ENCODE measurements around the gene KCNH5. TPM values are rescaled to one million over a fixed set of nuclear protein-coding genes. Genes with fewer than 3 reads are reported as not detected.

Gene KCNH5
- total and polyA plus RNA-seq, 2 of the 13 experiments (the other 11 are each of a cell fraction or from before 2014, with no cell fraction given): not detected

DNA sequence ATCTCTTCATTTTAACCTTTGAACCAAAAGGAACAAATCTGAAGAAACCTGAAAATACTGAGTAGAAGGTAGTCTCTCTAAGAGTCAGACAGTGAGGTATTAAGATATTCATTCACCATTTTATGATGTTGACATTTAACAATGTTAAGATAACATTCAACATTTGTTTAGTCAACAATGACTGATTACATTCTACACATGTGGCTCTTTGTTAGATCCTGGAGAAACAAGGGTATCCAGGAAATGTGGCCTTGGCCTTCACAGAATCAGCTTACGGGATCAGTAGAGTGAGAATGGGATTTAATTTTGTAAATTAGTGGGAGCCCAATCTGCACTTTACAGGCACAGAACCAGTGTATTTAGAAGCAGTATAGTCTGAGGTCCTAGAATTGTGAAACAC is 355.5 kb downstream of the KCNH5 start (continued):
- peak; percentile 65; the same call in 1 of the 2 replicates for TF ChIP-seq ARID3A (IDR thresholded peaks at IDR 0.05; ENCODE audit: low read depth, low read length)

- 83% methylated on average over 2 of the region's 2 CpGs for WGBS (ENCODE audit: low lambda C conversion rate)
- intact Hi-C loops (cut with micrococcal nuclease; ENCODE audit: unreplicated experiment): no loop called here
- ATAC-seq: no peak
- TF ChIP-seq, protein P1, sequence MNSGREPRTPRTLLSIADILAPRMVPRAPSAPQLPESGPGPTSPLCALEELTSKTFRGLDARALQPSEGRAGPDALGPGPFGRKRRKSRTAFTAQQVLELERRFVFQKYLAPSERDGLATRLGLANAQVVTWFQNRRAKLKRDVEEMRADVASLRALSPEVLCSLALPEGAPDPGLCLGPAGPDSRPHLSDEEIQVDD (CRISPR knock-in tag; IDR thresholded peaks at IDR 0.05; ENCODE audit: borderline replicate concordance): no peak
- no peak for TF ChIP-seq JUN (CRISPR knock-in tag; IDR thresholded peaks at IDR 0.05)
- no peak for TF ChIP-seq TRAFD1 (CRISPR knock-in tag; IDR thresholded peaks at IDR 0.05; ENCODE audit: borderline replicate concordance)
- TF ChIP-seq FLYWCH1 (CRISPR knock-in tag; IDR thresholded peaks at IDR 0.05): no peak
- no peak for TF ChIP-seq BCL6 (CRISPR knock-in tag; IDR thresholded peaks at IDR 0.05)
- TF ChIP-seq, protein P2, sequence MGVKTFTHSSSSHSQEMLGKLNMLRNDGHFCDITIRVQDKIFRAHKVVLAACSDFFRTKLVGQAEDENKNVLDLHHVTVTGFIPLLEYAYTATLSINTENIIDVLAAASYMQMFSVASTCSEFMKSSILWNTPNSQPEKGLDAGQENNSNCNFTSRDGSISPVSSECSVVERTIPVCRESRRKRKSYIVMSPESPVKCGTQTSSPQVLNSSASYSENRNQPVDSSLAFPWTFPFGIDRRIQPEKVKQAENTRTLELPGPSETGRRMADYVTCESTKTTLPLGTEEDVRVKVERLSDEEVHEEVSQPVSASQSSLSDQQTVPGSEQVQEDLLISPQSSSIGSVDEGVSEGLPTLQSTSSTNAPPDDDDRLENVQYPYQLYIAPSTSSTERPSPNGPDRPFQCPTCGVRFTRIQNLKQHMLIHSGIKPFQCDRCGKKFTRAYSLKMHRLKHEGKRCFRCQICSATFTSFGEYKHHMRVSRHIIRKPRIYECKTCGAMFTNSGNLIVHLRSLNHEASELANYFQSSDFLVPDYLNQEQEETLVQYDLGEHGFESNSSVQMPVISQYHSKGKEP (CRISPR knock-in tag; IDR thresholded peaks at IDR 0.05): no peak
- no peak for TF ChIP-seq RBM22 (optimal IDR thresholded peaks at IDR 0.05; ENCODE audit: low read length)
- TF ChIP-seq ZNF749 (CRISPR knock-in tag; IDR thresholded peaks at IDR 0.05; ENCODE audit: borderline replicate concordance): no peak
- no peak for TF ChIP-seq ZZZ3 (CRISPR knock-in tag; IDR thresholded peaks at IDR 0.05; ENCODE audit: borderline replicate concordance)
- TF ChIP-seq, protein P3, sequence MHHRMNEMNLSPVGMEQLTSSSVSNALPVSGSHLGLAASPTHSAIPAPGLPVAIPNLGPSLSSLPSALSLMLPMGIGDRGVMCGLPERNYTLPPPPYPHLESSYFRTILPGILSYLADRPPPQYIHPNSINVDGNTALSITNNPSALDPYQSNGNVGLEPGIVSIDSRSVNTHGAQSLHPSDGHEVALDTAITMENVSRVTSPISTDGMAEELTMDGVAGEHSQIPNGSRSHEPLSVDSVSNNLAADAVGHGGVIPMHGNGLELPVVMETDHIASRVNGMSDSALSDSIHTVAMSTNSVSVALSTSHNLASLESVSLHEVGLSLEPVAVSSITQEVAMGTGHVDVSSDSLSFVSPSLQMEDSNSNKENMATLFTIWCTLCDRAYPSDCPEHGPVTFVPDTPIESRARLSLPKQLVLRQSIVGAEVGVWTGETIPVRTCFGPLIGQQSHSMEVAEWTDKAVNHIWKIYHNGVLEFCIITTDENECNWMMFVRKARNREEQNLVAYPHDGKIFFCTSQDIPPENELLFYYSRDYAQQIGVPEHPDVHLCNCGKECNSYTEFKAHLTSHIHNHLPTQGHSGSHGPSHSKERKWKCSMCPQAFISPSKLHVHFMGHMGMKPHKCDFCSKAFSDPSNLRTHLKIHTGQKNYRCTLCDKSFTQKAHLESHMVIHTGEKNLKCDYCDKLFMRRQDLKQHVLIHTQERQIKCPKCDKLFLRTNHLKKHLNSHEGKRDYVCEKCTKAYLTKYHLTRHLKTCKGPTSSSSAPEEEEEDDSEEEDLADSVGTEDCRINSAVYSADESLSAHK (CRISPR knock-in tag; IDR thresholded peaks at IDR 0.05; ENCODE audit: borderline replicate concordance): no peak
- TF ChIP-seq EED (CRISPR knock-in tag; IDR thresholded peaks at IDR 0.05): no peak
- no peak for TF ChIP-seq NR2F2 (IDR thresholded peaks at IDR 0.05; ENCODE audit: borderline replicate concordance, low read depth)
- TF ChIP-seq ZNF75D (CRISPR knock-in tag; IDR thresholded peaks at IDR 0.05; ENCODE audit: borderline replicate concordance): no peak
- no peak for TF ChIP-seq RFX1 (IDR thresholded peaks at IDR 0.05)
- no peak for TF ChIP-seq ZNF557 (CRISPR knock-in tag; IDR thresholded peaks at IDR 0.05)
- TF ChIP-seq ZNF224 (CRISPR knock-in tag; IDR thresholded peaks at IDR 0.05): no peak
These were observed 357.4 kb downstream of the KCNH5 start for GRCh38 chr14:62687818-62688217.

More at GRCh38 chr14:62687818-62688217, 357.4 kb downstream of the KCNH5 start:
- FAIRE-seq (no peak), DNase-seq (ENCODE audit: low spot score) (no peak)
- no peaks in the 10 kb centered on the region for H3K79me2 ChIP-seq (ENCODE audit: insufficient read depth, low read length)
- H3K27ac ChIP-seq (ENCODE audit: extremely low read length, insufficient read depth, low read length): no peak overlapping the region
- POLR2A ChIA-PET: no interaction called here
- in situ Hi-C loops (cut with HindIII; ENCODE audit: extremely low pct_ligation_motif_present, low pct_unique_long_range_greater_than_20kb): no loop called here
- H3K36me3 ChIP-seq (replicated peaks in 1 of 2; ENCODE audit: control insufficient read depth in 1 of 2, insufficient read depth in 2 of 2, low read length in 2 of 2): no peaks in the 10 kb centered on the region
- no peak overlapping the region for H3K4me2 ChIP-seq (ENCODE audit: low read depth, low read length)
- no peak overlapping the region for H2AFZ ChIP-seq (ENCODE audit: low read length)
- no peaks in the 10 kb centered on the region for H3K27me3 ChIP-seq (ENCODE audit: control insufficient read depth in 1 of 2, insufficient read depth in 2 of 2, low read length in 2 of 2)
- H3K9ac ChIP-seq (ENCODE audit: insufficient read depth, low read depth, low read length): no peak overlapping the region
- H4K20me1 ChIP-seq (ENCODE audit: insufficient read depth, low read length): no peaks in the 10 kb centered on the region
- no TSS peak for BruUV-seq (replicated peaks)
- no peak overlapping the region for H3K4me3 ChIP-seq (replicated peaks in 1 of 3; ENCODE audit: insufficient read depth in 1 of 3, low read depth in 2 of 3, low read length in 3 of 3)
- peaks cover 6% of the 10 kb centered on the region; the same call in 1 of the 2 replicates for H3K9me3 ChIP-seq (ENCODE audit: low read length)
- peaks cover 39% of the 10 kb centered on the region for H3K4me1 ChIP-seq (ENCODE audit: insufficient read depth, low read length)
- CTCF ChIA-PET (ENCODE audit: low intra/inter-chr PET ratio, low total read pairs): no interaction called here
